ENCODE results near the gene CMSS1.

The CMSS1 gene

GRCh38 chr3:99934975-99935797 is 117.5 kb downstream of the CMSS1 start:
- ChIA-PET POLR2A (ENCODE audit: low non-redundant PET) (no interaction called here), CTCF (no interaction called here)
- DNase-seq (ENCODE audit: low spot score) = no peak
- TF ChIP-seq CTCF (conservative IDR thresholded peaks at IDR 0.05; ENCODE audit: low read depth) = no peak
- no peak overlapping the region for H3K27ac ChIP-seq

GRCh38 chr3:99938270-99938911 is 120.7 kb downstream of the CMSS1 start:
- DNase-seq (ENCODE audit: low spot score) = no peak
- POLR2A ChIA-PET (ENCODE audit: low non-redundant PET) = interaction anchor here (0.5 kb wide), 1 partner anchor 19 kb away, joined by 3 read pairs; no protein-coding TSS in a partner anchor
- CTCF ChIA-PET = interaction anchor here (0.7 kb wide), 1 partner anchor 44 kb away, joined by 4 read pairs; no protein-coding TSS in a partner anchor
- no peak for TF ChIP-seq CTCF (conservative IDR thresholded peaks at IDR 0.05; ENCODE audit: low read depth)
- no peak overlapping the region for H3K27ac ChIP-seq

GRCh38 chr3:99939876-99940275 is 122.2 kb downstream of the CMSS1 start:
- ChIA-PET CTCF (interaction anchor here (0.7 to 1.1 kb wide), 2 partner anchors 17 to 89 kb away, joined by 4 to 8 read pairs; no protein-coding TSS in a partner anchor), POLR2A (ENCODE audit: low non-redundant PET) (no interaction called here)
- no peak overlapping the region for H3K27ac ChIP-seq
- no peak for TF ChIP-seq CTCF (conservative IDR thresholded peaks at IDR 0.05; ENCODE audit: low read depth)
- DNase-seq (ENCODE audit: low spot score) = no peak

GRCh38 chr3:99940350-99940749 is 122.7 kb downstream of the CMSS1 start:
- TF ChIP-seq CTCF (conservative IDR thresholded peaks at IDR 0.05; ENCODE audit: low read depth) = no peak

GRCh38 chr3:99941211-99941610 is 123.5 kb downstream of the CMSS1 start:
- POLR2A ChIA-PET (ENCODE audit: low non-redundant PET) = no interaction called here
- H3K27ac ChIP-seq = no peak overlapping the region
- CTCF ChIA-PET = no interaction called here
- TF ChIP-seq CTCF (conservative IDR thresholded peaks at IDR 0.05; ENCODE audit: low read depth) = no peak
- no peak for DNase-seq (ENCODE audit: low spot score)

More at GRCh38 chr3:99940350-99940749, 122.7 kb downstream of the CMSS1 start:
- POLR2A ChIA-PET (ENCODE audit: low non-redundant PET) = no interaction called here
- H3K27ac ChIP-seq = no peak overlapping the region
- DNase-seq (ENCODE audit: low spot score) = no peak
- CTCF ChIA-PET = interaction anchor here (1.1 kb wide), 1 partner anchor 89 kb away, joined by 8 read pairs; no protein-coding TSS in a partner anchor

- ChIA-PET CTCF (interaction anchor here (0.7 kb wide), 1 partner anchor 8 kb away, joined by 4 read pairs; no protein-coding TSS in a partner anchor), POLR2A (ENCODE audit: low non-redundant PET) (no interaction called here)
- no peak for TF ChIP-seq CTCF (conservative IDR thresholded peaks at IDR 0.05; ENCODE audit: low read depth)
- H3K27ac ChIP-seq = no peak overlapping the region
- DNase-seq (ENCODE audit: low spot score) = no peak
Observed at GRCh38 chr3:99943931-99944761, 126.5 kb downstream of the CMSS1 start.

Data from RWPE1 (cell line).